Osteoblast (primary cell): ENCODE results near the gene SLX9. TPM values are rescaled to one million over a fixed set of nuclear protein-coding genes. Genes with fewer than 3 reads are reported as not detected.

Experiments
- DNase-seq: peaks from one replicate; pipeline ENCODE4 v3.0.0; 2011; ENCODE audit warnings: low spot score, mixed read lengths; ENCODE audit not compliant: insufficient read length; ENCODE audit errors: missing footprints
- H2AFZ ChIP-seq: 2 replicates; pipeline ENCODE4 v1.6.0; 2011; ENCODE audit warnings: mild to moderate bottlenecking, low read length
- H3K27ac ChIP-seq: 2 replicates; pipeline ENCODE4 v1.5.1; 2011; ENCODE audit warnings: mild to moderate bottlenecking, low read depth, low read length, moderate library complexity
- H3K27me3 ChIP-seq: 2 replicates; pipeline ENCODE4 v1.6.0; 2012; ENCODE audit warnings: mild to moderate bottlenecking, control low read depth, inconsistent platforms, low read length, moderate library complexity; ENCODE audit not compliant: insufficient read depth
- H3K36me3 ChIP-seq: 2 replicates; pipeline ENCODE4 v1.5.1; 2011; ENCODE audit warnings: mild to moderate bottlenecking, low read length, control low read depth, moderate library complexity; ENCODE audit not compliant: insufficient read depth
- H3K4me1 ChIP-seq: 2 replicates; pipeline ENCODE4 v1.5.1; 2011; ENCODE audit warnings: mild to moderate bottlenecking, low read length, control low read depth, moderate library complexity; ENCODE audit not compliant: insufficient read depth
- H3K4me2 ChIP-seq: 2 replicates; pipeline ENCODE4 v1.6.0; 2011; ENCODE audit warnings: mild to moderate bottlenecking, low read length; ENCODE audit not compliant: insufficient read depth
- H3K4me3 ChIP-seq: fragments of 200-600 bp; sonication (generic); 3 replicates; pipeline ENCODE4 v1.5.1; 2012; ENCODE audit warnings: mild to moderate bottlenecking, low read length, inconsistent platforms; ENCODE audit not compliant: insufficient read depth
- H3K79me2 ChIP-seq: 2 replicates; pipeline ENCODE4 v1.6.0; 2012; ENCODE audit warnings: mild to moderate bottlenecking, low read length, control low read depth, inconsistent platforms; ENCODE audit not compliant: insufficient read depth
- H3K9me3 ChIP-seq: 2 replicates; pipeline ENCODE4 v1.5.1; 2011; ENCODE audit warnings: low read depth, low read length, control low read depth
- H4K20me1 ChIP-seq: 2 replicates; pipeline ENCODE4 v1.6.0; 2012; ENCODE audit warnings: mild to moderate bottlenecking, low read length, control low read depth; ENCODE audit not compliant: insufficient read depth
- CTCF ChIP-seq: IDR thresholded peaks from 2 replicates; pipeline ENCODE4 v1.5.1; 2011; ENCODE audit warnings: mild to moderate bottlenecking, low read depth, low read length, moderate library complexity; ENCODE audit errors: extremely low read depth
- total RNA-seq: library from RNA; depleted of rRNA; stranded (reverse); fragments of >200 nt; gene quantifications from 2 replicates; pipeline ENCODE4 v1.2.3, GENCODE V29; 2012

The SLX9 gene
- total RNA-seq, 1 donor = 9.4 TPM

- Histone ChIP-seq H3K4me1 (no peaks in the 10 kb centered on the region), H3K27me3 (peaks cover 7% of the 10 kb centered on the region)
- TF ChIP-seq CTCF = no peak
These were observed 45.0 kb upstream of the SLX9 start for GRCh38 chr21:44894687-44895302.

GRCh38 chr21:44895859-44896258 is 44.0 kb upstream of the SLX9 start:
- Histone ChIP-seq H3K36me3 (no peaks in the 10 kb centered on the region), H3K4me3 (no peak overlapping the region), H3K9me3 (no peaks in the 10 kb centered on the region), H4K20me1 (no peaks in the 10 kb centered on the region), H3K4me1 (no peaks in the 10 kb centered on the region), H2AFZ (no peak overlapping the region), H3K79me2 (no peaks in the 10 kb centered on the region), H3K27ac (no peak overlapping the region), H3K4me2 (no peak overlapping the region), H3K27me3 (peaks cover 7% of the 10 kb centered on the region)
- DNase-seq = no peak
- no peak for TF ChIP-seq CTCF

More at GRCh38 chr21:44894687-44895302, 45.0 kb upstream of the SLX9 start:
- H3K79me2 ChIP-seq = no peaks in the 10 kb centered on the region
- no peaks in the 10 kb centered on the region for H3K36me3 ChIP-seq
- no peak overlapping the region for H3K27ac ChIP-seq
- no peak overlapping the region for H2AFZ ChIP-seq
- no peak for DNase-seq
- no peak overlapping the region for H3K4me3 ChIP-seq
- H4K20me1 ChIP-seq = no peaks in the 10 kb centered on the region
- no peak overlapping the region for H3K4me2 ChIP-seq
- H3K9me3 ChIP-seq = no peaks in the 10 kb centered on the region

- H3K27ac ChIP-seq = no peak overlapping the region
- H3K36me3 ChIP-seq = no peaks in the 10 kb centered on the region
- no peak for DNase-seq
- no peak overlapping the region for H2AFZ ChIP-seq
- no peaks in the 10 kb centered on the region for H4K20me1 ChIP-seq
- H3K79me2 ChIP-seq = no peaks in the 10 kb centered on the region
- H3K4me3 ChIP-seq = no peak overlapping the region
- no peak for TF ChIP-seq CTCF
- H3K4me1 ChIP-seq = no peaks in the 10 kb centered on the region
- no peak overlapping the region for H3K4me2 ChIP-seq
- H3K9me3 ChIP-seq = no peaks in the 10 kb centered on the region
- H3K27me3 ChIP-seq = peaks cover 7% of the 10 kb centered on the region
These were observed 43.1 kb upstream of the SLX9 start for GRCh38 chr21:44896561-44897286.

- Histone ChIP-seq H3K9me3 (no peaks in the 10 kb centered on the region), H3K27me3 (peaks cover 7% of the 10 kb centered on the region), H4K20me1 (no peaks in the 10 kb centered on the region), H3K36me3 (no peaks in the 10 kb centered on the region), H2AFZ (no peak overlapping the region), H3K4me3 (no peak overlapping the region), H3K27ac (no peak overlapping the region), H3K79me2 (no peaks in the 10 kb centered on the region), H3K4me1 (no peaks in the 10 kb centered on the region), H3K4me2 (no peak overlapping the region)
- no peak for TF ChIP-seq CTCF
- DNase-seq = no peak
These were observed 42.4 kb upstream of the SLX9 start for GRCh38 chr21:44897326-44898010.
